ENCODE data around the gene HLTF.

Gene HLTF

GRCh38 chr3:149087208-149087607 lies 875 bp upstream of the HLTF start:
- DNase-seq, result no peak

- no peak for DNase-seq
Observed at GRCh38 chr3:149085828-149086231, 503 bp downstream of the HLTF start.

DNA sequence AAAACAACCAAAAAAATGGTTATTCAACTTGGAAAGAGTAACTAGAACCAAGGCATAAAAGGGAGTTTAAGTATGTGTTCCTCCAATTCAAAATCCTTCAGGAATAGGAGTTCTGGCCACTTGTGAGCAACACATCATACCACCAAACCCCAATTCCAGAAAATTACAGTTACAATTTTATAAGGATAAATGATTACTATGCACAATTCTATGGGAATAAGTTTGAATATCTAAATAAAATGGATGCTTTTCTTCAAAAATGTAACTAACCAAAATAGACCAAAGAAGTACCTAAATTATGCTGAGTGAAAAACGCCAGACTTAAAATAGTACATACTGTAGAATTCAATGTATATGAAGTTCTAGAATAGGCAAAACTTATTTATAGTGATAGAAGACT lies 4.6 kb downstream of the HLTF start:
- DNase-seq, result no peak

DNA sequence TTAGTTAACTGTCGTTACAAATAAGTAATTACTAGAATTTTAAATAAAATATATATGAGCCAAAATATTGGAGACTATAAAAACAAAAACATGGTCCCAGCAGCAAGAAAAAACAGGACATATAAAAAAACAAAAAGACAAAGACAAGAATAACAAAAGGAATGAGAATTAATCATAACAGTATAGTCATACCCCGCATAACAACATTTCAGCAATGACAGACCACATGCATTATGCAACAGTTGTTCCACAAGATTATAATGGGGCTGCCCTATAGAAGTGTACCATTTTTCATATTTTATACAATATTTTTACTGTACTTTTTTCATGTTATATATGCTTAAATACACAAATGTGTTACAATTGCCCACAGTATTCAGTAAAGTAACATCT lies 5.6 kb downstream of the HLTF start:
- no peak for DNase-seq

DNA sequence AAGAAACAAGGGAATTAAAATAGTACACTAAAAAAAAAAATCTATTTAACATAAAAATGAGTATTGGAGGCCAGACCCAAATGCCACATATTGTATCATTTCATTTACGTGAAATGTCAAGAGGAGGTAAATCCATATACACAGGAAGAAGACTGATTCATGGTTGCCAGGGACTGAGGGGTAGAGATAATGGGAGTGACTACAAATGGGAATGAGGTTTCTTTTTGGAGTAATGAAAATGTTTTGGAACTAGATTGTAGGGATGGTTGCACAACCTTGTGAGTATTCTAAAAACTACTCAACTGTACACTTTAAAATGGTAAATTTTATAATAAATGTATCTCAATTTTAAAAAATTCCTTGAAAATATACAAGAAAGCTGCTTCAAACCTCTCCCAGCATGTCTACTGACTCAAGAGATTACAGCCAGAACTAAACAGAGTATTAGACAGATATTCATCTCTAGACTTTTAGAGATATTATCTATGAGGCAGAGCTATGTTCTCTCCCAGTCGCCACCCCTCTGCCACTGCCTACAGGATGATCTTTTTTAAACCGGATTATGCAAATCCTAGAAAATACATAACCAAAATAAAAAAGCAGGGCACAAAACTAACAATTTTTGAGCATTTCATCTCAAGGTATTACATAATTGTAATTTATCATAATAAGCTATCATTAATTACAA lies 6.2 kb downstream of the HLTF start:
- no peak for DNase-seq

DNA sequence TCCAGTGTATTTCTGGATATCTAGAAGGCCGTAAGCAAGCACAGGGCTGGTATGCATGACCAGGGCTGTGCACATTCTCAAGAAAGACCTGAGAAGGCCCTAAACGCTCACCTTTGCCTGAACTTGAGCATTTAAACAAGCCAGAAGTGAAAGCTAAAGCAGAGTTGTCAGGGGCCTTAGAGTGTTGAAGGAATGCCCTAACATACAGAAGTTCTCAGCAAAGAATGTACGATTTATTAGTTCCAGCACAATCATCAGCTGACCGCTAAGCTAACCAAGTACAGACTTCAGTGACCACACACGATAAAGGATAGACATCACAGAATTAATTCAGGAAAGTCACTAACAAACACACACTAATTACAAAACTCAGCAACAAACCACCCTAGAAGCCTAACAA lies 8.7 kb downstream of the HLTF start:
- no peak for DNase-seq

GRCh38 chr3:149067883-149068282 lies 18.4 kb downstream of the HLTF start:
- DNase-seq, result no peak

DNA sequence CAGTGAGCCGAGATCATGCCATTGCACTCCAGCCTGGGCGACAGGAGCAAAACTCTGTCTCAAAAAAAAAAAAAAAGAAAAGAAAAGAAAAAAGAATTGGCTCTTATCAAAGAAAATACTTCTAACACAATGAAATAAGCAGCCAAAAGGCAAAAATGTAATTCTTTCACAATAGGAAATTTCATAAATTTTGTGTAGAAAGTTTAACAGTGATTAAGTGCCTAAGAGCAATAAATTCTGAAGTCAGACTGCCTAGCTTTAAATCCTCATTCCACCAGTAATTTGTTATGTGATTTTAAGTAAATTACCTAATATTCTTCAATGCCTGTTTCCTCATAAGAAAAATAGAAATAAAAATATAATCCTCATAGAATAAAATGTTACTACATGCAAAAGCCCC lies 24.6 kb downstream of the HLTF start:
- DNase-seq, result no peak

GRCh38 chr3:149058602-149059001 lies 27.7 kb downstream of the HLTF start:
- DNase-seq, result no peak

DNA sequence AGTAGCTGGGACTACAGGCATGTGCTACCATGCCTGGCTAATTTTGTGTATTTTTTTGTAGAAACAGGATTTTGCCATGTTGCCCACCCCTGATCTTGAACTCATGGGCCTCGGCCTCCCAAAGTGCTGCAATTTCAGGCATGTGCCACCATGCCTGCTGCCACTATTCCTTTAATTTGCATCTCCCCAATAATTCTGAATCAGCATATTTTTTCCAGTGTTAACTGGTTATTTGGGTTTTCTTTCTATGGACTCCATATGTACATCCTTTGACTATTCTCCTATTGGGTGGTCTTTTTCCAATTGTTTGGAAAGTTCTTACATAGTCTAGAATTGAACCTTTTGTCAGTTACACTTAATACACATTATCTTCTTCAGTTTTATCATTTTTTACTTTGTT lies 28.1 kb downstream of the HLTF start:
- no peak for DNase-seq

DNA sequence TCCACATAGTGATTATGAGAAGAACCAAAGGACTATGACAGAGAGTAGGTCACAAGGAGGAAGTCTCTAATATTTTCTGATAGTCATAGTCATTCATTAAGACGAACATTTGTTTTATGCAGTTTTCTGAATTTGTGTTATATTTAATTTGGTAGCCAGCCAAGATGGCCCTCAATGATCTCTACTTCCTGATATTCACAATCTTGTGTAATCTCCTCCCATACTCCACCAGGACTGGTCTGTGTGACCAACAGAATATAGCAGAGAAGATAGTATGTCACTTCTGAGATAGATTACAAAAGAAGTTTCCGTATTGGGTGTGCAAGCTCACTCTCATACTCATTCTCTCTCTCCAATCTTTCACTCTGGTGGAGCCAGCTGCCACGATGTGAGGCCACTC lies 30.8 kb downstream of the HLTF start:
- DNase-seq, result no peak

DNA sequence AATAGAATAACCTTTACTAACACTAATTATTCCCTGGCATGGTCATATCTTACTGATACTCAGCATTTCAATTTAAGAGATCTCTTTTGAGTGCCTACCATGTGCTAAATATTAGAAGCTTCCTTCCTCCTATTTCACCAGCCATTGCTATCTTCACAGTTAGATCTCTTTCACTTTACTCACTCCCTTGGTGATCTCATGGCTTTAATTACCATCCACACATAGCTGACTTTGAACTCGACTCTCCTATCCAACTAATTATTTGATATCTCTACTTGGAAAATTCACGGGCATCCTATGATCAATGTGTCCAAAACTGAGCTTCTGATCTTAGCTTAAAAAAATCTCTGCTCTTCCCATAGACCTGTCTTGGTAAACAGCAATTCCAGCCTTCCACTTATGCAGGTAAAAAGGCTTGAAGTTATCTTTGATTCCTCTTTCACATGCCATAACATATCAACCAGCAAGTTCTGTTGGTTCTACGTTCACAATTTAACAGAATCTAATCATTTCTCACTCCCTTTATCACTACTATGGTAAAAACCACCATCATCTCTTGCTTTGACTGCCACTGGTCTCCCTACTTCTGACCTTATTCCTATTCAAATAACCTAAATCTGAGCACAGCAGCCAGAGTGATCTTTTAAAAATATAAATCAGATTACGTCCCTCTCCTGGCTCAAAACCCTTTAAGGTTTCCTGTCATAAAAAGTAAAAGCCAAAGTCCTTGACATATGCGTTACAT lies 41.8 kb downstream of the HLTF start:
- DNase-seq, result no peak

- DNase-seq, result no peak
Observed at GRCh38 chr3:149042789-149043386, 43.4 kb downstream of the HLTF start.

GRCh38 chr3:149038322-149038721 lies 48.0 kb downstream of the HLTF start:
- DNase-seq, result no peak

DNA sequence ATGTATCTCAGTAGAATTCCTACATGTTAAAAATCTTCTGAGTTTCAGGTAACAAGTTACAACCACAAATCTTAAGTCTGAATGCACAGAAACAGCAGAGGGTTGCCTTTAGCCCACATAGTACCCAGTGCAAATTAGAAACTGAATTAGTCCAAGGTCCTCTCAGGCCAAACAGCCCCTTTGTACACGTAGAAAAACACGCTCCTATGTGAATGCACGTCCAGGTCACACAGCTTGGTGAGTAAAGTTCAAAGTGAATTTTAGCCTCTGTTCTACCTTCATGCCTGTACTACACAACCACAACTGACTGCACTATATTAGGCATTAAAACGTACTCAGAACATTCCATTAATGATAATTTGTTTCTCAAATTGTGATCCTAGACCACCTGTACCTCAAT lies 48.6 kb downstream of the HLTF start:
- no peak for DNase-seq

DNA sequence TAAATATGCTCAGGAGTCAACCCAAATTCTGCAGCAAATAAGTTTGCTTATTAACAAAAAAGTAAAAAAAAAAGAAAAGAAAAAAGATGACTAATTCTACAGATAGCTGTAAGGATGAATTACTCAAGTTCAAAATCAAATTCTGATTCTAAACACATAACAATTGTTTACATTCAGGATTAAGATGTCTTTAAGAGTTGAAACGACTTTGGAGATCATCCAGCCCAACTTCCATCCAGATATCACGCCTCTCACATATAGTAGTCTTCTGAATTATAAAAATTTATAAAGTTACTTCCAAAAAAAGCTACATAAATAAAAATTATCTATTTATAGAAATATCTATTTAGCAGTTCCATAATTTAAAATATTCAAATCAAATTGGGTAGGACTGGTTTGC lies 55.2 kb downstream of the HLTF start:
- DNase-seq, result no peak

DNA sequence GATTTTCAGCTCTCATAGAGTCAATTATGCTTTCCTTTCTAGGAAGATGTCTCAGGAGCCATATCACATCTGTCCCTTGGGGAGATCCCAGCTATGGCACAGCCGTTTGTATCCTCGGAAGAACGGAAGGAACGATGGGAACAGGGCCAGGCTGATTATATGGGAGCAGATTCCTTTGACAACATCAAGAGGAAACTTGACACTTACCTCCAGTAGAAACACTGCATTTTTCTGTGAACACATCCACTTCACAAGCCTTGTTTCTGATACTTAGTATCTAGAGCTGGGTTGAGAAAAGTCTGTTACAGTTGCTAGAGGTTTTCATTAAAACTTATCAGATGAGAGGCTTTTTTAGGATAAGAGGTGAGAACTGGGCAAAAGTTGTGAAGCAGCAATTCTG lies 59.6 kb downstream of the HLTF start:
- DNase-seq, result no peak

DNA sequence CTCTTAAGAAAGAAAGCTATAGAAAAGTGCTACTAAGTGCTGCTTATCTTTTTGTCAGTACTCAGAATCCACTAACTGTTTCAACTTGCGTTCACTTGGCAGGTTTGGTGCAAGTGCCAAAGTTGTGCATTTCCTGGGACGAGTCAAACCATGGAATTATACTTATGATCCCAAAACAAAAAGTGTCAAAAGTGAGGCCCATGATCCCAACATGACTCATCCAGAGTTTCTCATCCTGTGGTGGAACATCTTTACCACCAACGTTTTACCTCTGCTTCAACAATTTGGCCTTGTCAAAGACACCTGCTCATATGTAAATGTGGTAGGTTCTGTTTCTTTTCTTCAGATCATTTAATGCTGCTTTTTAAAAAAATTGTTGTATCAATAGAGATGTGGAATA lies 62.4 kb downstream of the HLTF start:
- DNase-seq, result no peak

- no peak for DNase-seq
Observed at GRCh38 chr3:149021830-149022229, 64.5 kb downstream of the HLTF start.

- no peak for DNase-seq
Observed at GRCh38 chr3:149020839-149021252, 65.5 kb downstream of the HLTF start.

- no peak for DNase-seq
Observed at GRCh38 chr3:149020196-149020838, 66.0 kb downstream of the HLTF start.

DNA sequence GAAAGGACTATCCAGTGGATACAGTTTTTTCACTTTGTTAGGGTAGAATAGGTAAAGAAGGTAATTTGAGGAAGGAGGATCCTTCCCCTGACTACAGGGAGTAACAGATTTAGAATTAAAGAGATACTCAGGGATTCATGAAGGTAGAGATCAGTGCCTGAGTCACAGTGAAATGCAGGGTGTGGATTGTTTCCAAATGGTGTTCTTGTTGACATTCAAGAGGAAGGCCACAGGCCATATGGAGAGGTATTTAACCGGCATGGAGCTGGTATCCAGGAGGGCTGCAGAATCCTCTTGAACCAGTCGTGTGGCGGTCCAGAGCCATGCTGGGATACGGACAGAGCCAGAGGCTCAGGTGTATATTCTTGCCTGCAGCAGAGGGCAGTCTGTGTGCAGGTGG lies 66.8 kb downstream of the HLTF start:
- DNase-seq, result no peak

GRCh38 chr3:149018247-149018646 lies 68.1 kb downstream of the HLTF start:
- DNase-seq, result no peak

Data from NK-92 treated with Interleukin-12 subunit alpha and Interleukin-12 subunit beta, amount 100 ng/mL, for 24 hours (cell line).